Measurements from ENCODE around the gene PNPLA3. TPM values are rescaled to one million over a fixed set of nuclear protein-coding genes. Genes with fewer than 3 reads are reported as not detected.
A peak's percentile ranks its signal among the peaks of the same experiment; 100 is the strongest.

PNPLA3 gene
- total RNA-seq, 4 donors from 2014 or later, result 0.32 TPM; not detected in 3

- H3K27ac ChIP-seq, result no peak overlapping the region
- TF ChIP-seq CTCF (IDR thresholded peaks at IDR 0.05) (no peak), POLR2A (IDR thresholded peaks at IDR 0.05) (no peak), POLR2AphosphoS5 (IDR thresholded peaks at IDR 0.05) (no peak), EP300 (IDR thresholded peaks at IDR 0.05; ENCODE audit: low read depth) (no peak)
- 75 to 77% methylated on average over 2 to 9 of the region's 9 CpGs for WGBS, 2 donors (ENCODE audit: low coverage in 1 of 2)
- no peaks in the 10 kb centered on the region for H3K36me3 ChIP-seq
- H3K4me3 ChIP-seq, result no peak overlapping the region
- no peaks in the 10 kb centered on the region for H3K4me1 ChIP-seq
- intact Hi-C loops (cut with DNase I; ENCODE audit: low total_unique reads), result no loop called here
- no peaks in the 10 kb centered on the region for H3K27me3 ChIP-seq
- in situ Hi-C loops (cut with MboI; ENCODE audit: low pct_ligation_motif_present in 1 of 4, low pct_unique_long_range_greater_than_20kb in 1 of 4, low sequenced_read_pairs in 3 of 4), result no loop called here
- H3K9me3 ChIP-seq, result no peaks in the 10 kb centered on the region
- DNase-seq, result no peak
These were observed 41.4 kb upstream of the PNPLA3 start for GRCh38 chr22:43882122-43882767.

- H3K27ac ChIP-seq, result no peak overlapping the region
- intact Hi-C loops (cut with DNase I; ENCODE audit: low total_unique reads), result no loop called here
- TF ChIP-seq CTCF (IDR thresholded peaks at IDR 0.05) (peak in 4 of 5 experiments; percentile 22 to 50 (median 44)), POLR2AphosphoS5 (IDR thresholded peaks at IDR 0.05) (no peak), POLR2A (IDR thresholded peaks at IDR 0.05) (no peak), EP300 (IDR thresholded peaks at IDR 0.05; ENCODE audit: low read depth) (no peak)
- in situ Hi-C loops (cut with MboI; ENCODE audit: low pct_ligation_motif_present in 1 of 4, low pct_unique_long_range_greater_than_20kb in 1 of 4, low sequenced_read_pairs in 3 of 4), result no loop called here
- no peaks in the 10 kb centered on the region for H3K9me3 ChIP-seq
- 18 to 34% methylated on average over 2 to 14 of the region's 14 CpGs for WGBS, 2 donors (ENCODE audit: low coverage in 1 of 2)
- no peaks in the 10 kb centered on the region for H3K4me1 ChIP-seq
- H3K4me3 ChIP-seq, result no peak overlapping the region
- no peaks in the 10 kb centered on the region for H3K36me3 ChIP-seq
- H3K27me3 ChIP-seq, result peaks cover 8% of the 10 kb centered on the region
- DNase-seq, result peak; percentile 36
These were observed 40.5 kb upstream of the PNPLA3 start for GRCh38 chr22:43883012-43883661.

- WGBS, 2 donors (ENCODE audit: low coverage in 1 of 2), result 80 to 81% methylated on average over 1 to 17 of the region's 17 CpGs
- in situ Hi-C loops (cut with MboI; ENCODE audit: low pct_ligation_motif_present in 1 of 4, low pct_unique_long_range_greater_than_20kb in 1 of 4, low sequenced_read_pairs in 3 of 4) (no loop called here), intact Hi-C loops (cut with DNase I; ENCODE audit: low total_unique reads) (no loop called here)
- DNase-seq, result no peak
- Histone ChIP-seq H3K4me1 (no peaks in the 10 kb centered on the region), H3K27ac (no peak overlapping the region), H3K4me3 (no peak overlapping the region), H3K9me3 (no peaks in the 10 kb centered on the region), H3K36me3 (no peaks in the 10 kb centered on the region), H3K27me3 (peaks cover 12% of the 10 kb centered on the region)
- TF ChIP-seq CTCF (IDR thresholded peaks at IDR 0.05) (no peak), POLR2A (IDR thresholded peaks at IDR 0.05) (no peak), EP300 (IDR thresholded peaks at IDR 0.05; ENCODE audit: low read depth) (no peak), POLR2AphosphoS5 (IDR thresholded peaks at IDR 0.05) (no peak)
These were observed 39.7 kb upstream of the PNPLA3 start for GRCh38 chr22:43883719-43884415.

- in situ Hi-C loops (cut with MboI; ENCODE audit: low pct_ligation_motif_present in 1 of 4, low pct_unique_long_range_greater_than_20kb in 1 of 4, low sequenced_read_pairs in 3 of 4), result no loop called here
- Histone ChIP-seq H3K4me1 (no peaks in the 10 kb centered on the region), H3K27ac (no peak overlapping the region), H3K4me3 (no peak overlapping the region), H3K36me3 (no peaks in the 10 kb centered on the region), H3K27me3 (peaks cover 21% of the 10 kb centered on the region), H3K9me3 (no peaks in the 10 kb centered on the region)
- 20 to 22% methylated on average over 2 to 18 of the region's 18 CpGs for WGBS, 2 donors (ENCODE audit: low coverage in 1 of 2)
- DNase-seq, result peak; percentile 49
- intact Hi-C loops (cut with DNase I; ENCODE audit: low total_unique reads), result no loop called here
- TF ChIP-seq CTCF (IDR thresholded peaks at IDR 0.05), result peak; percentile 43 to 76 (median 68)
- TF ChIP-seq EP300 (IDR thresholded peaks at IDR 0.05; ENCODE audit: low read depth), result no peak
- no peak for TF ChIP-seq POLR2A (IDR thresholded peaks at IDR 0.05)
- TF ChIP-seq POLR2AphosphoS5 (IDR thresholded peaks at IDR 0.05), result no peak
These were observed 38.8 kb upstream of the PNPLA3 start for GRCh38 chr22:43884600-43885318.

Measured in transverse colon (tissue), 4 donors.